HG02610 (cell line): ENCODE data around the gene HSF5.
"Not testable (repeated sequence)": the region's sequence is repeated elsewhere in the genome, so short reads cannot be mapped to it uniquely, and the experiment has no call there.

Experiments
- ATAC-seq: cut with Tn5 transposase; IDR thresholded peaks from one replicate; pipeline ENCODE4 v1.9.1; 2021; ENCODE audit warnings: mild to moderate bottlenecking, moderate library complexity; ENCODE audit not compliant: unreplicated experiment

HSF5 gene

GRCh38 chr17:58517378-58517927 is 29.2 kb upstream of the HSF5 start:
- no peak for ATAC-seq

GRCh38 chr17:58516644-58517377 is 28.6 kb upstream of the HSF5 start:
- ATAC-seq, result no peak

GRCh38 chr17:58515286-58515685 is 27.1 kb upstream of the HSF5 start:
- ATAC-seq, result no peak

GRCh38 chr17:58514770-58515157 is 26.6 kb upstream of the HSF5 start:
- no peak for ATAC-seq

GRCh38 chr17:58513965-58514769 is 26.0 kb upstream of the HSF5 start, which contains the start of gene MTMR4:
TSS of gene MTMR4 (minus strand) at chr17:58514638. CDS start at chr17:58514407, 231 bp downstream.
- ATAC-seq, result peak; percentile 24

GRCh38 chr17:58513267-58513964 is 25.2 kb upstream of the HSF5 start:
- ATAC-seq, result no peak

GRCh38 chr17:58510075-58510474 is 21.9 kb upstream of the HSF5 start:
- no peak for ATAC-seq

GRCh38 chr17:58508341-58509067 is 20.3 kb upstream of the HSF5 start:
- no peak for ATAC-seq

- no peak for ATAC-seq
These were observed 19.0 kb upstream of the HSF5 start for GRCh38 chr17:58507123-58507634.

GRCh38 chr17:58506354-58507080 is 18.3 kb upstream of the HSF5 start:
- no peak for ATAC-seq

- peak; percentile 94 for ATAC-seq
These were observed 16.7 kb upstream of the HSF5 start for GRCh38 chr17:58504826-58505351.

- ATAC-seq, result no peak
These were observed 15.7 kb upstream of the HSF5 start for GRCh38 chr17:58503866-58504265.

GRCh38 chr17:58503134-58503533 is 14.9 kb upstream of the HSF5 start:
- ATAC-seq, result not testable (repeated sequence)

GRCh38 chr17:58501451-58501850 is 13.2 kb upstream of the HSF5 start:
- ATAC-seq, result no peak

- ATAC-seq, result no peak
These were observed 10.1 kb upstream of the HSF5 start for GRCh38 chr17:58498177-58498828.

GRCh38 chr17:58493506-58493905 is 5.3 kb upstream of the HSF5 start:
- no peak for ATAC-seq

- peak; percentile 65 for ATAC-seq
These were observed 4.3 kb upstream of the HSF5 start for GRCh38 chr17:58492238-58493121.

GRCh38 chr17:58491510-58492045 is 3.4 kb upstream of the HSF5 start:
- ATAC-seq, result no peak
